Bone marrow (tissue), 2 donors: ENCODE data around the gene PAGE4.

Experiments
- DNase-seq, 2 donors: peaks; one replicate each; lab custom pipeline; 2025; lab: John Stamatoyannopoulos, UW

Gene PAGE4

DNA sequence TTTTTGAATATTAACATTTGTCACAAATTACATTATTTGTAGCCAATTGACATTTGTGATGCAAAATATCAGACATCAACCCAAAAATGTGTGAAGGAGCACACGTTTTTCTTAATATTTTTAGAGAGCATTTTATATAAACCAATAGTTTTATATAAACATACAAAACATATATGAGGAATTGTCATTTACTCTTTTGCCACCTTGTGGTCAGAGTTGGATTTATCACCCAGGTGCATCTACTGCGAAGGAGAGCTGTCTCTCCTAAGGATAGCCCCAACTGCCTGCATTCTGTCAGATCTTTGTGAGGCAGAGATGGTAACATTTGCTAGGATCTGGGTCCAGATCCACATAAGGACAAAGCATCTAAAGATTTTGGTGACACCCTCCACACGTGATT lies 47.6 kb downstream of the PAGE4 start:
- DNase-seq: no peak

DNA sequence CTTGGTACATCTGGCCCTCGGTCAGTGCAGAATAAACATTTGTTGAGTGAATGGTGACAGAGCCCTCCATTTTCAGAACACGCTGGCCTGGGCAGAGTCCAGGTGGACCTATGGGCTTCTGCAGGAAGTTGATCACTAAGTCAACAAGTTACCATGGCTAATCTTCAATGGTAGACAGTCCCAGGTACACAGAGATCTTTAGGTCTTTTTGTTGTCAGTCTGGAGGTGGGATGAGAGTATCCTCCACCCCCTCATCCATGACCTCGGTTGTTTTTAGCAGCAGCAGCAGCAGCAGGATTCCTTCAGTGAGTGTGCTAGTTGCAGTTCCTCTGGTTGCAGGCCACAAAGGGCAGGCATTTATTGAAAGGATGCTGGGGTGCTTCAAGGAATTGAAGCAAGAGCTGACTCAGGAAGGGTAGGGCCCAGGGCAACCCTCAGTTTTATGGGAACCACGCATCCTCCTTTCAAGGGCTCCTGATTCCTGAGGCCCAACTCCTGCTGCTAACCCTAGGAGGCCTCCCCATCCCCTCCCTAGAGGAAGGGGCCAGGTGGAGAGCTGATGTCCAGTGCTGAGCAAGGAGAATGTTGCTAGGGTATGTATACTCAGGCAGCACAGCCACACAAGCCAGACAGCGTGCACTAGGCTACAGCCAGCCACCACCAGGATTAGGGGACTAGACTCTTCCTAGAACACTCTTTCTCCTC lies 48.4 kb downstream of the PAGE4 start:
- DNase-seq: no peak

DNA sequence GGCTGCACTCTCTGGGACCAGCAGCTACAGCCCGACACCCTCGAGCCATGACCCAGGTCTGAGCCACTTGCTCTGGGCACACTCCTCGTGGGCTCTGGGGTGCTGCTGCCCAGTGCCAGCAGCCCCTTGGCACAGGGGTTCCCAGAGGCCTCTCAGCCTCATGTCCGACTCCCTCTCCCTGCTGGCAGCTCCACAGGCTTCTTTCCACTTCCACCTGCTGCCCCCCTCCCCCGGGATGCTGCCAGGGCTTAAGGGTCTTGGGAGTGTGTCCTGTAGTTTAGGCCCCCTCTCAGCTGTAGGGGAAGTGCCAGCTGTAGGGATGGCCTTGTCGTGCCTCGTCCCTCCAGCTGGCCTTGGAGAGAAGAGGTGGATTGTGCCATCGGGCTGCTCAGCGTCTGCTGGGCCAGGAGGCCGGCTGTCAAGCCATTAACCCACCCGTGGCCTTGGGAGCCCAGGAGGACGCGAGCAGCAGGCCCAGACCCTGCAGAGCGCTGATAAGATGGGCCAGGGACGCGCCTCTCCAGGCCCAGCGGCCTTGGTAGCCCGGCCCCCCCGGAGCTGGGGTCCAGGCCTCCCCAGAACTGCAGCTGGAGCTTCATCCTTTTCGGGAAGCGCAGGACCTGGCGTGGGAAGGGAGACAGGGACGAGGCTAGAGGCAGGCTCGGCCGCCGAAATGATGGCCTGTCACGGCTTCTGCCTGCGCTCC lies 49.2 kb downstream of the PAGE4 start:
- DNase-seq: no peak

DNA sequence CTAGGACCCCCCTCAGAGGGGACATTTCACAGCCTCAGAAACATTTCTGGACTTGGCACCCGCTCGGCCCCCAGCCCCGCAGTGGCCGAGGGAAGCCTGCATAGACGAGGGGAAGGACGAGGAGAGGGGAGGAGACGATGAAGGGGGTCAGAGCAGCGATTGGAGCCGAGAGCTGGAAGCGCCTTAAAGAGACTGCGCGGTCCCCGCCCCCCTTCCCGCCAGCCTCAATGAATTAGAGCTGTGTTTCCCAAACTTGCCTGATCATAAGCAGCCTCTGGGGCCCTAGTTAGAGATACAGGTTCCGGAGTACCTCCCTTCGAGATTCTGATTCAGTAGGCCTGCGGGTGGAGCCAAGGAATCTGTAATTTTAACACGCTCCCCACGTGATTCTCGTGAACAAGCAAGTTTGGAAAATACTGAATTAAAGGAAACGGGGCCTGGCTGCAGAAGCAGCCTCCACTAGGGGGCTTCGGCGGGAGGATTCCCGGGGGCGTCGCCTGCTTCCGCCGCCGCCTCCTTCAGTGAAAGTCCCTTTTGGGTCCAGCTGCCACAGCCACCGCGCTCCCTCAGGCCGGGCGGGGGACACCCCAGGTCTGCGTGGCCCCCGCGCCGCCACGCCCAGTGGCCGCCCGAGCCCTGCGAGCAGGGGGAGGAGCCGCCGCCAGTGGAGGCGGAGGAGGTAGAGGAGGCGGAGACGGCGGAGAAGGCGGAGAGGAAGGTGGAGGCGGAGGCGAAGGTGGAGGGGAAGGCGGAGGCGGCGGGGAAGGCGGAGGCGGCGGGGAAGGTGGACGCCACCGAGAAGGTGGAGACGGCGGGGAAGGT lies 49.9 kb downstream of the PAGE4 start, which contains the start of gene USP27X:
TSS of gene USP27X (plus strand) at position 651 of the 822 bp plus-strand sequence. CDS start 824 bp downstream, outside the sequence.
- DNase-seq: peak; percentile 25 to 78

DNA sequence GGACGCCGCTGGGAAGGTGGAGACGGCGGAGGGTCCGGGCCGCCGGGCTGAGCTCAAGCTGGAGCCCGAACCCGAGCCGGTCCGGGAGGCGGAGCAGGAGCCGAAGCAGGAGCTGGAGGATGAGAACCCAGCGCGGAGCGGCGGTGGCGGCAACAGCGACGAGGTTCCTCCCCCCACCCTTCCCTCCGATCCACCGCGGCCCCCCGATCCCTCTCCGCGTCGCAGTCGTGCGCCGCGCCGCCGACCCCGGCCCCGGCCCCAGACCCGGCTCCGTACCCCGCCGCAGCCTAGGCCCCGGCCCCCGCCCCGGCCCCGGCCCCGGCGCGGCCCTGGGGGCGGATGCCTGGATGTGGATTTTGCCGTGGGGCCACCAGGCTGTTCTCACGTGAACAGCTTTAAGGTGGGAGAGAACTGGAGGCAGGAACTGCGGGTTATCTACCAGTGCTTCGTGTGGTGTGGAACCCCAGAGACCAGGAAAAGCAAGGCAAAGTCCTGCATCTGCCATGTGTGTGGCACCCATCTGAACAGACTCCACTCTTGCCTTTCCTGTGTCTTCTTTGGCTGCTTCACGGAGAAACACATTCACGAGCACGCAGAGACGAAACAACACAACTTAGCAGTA lies 50.7 kb downstream of the PAGE4 start:
- DNase-seq: no peak

DNA sequence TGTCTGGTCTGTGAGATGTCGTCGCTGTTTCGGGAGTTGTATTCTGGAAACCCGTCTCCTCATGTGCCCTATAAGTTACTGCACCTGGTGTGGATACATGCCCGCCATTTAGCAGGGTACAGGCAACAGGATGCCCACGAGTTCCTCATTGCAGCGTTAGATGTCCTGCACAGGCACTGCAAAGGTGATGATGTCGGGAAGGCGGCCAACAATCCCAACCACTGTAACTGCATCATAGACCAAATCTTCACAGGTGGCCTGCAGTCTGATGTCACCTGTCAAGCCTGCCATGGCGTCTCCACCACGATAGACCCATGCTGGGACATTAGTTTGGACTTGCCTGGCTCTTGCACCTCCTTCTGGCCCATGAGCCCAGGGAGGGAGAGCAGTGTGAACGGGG lies 51.6 kb downstream of the PAGE4 start:
- no peak for DNase-seq
